ENCODE measurements around the gene PNPO.

DNA sequence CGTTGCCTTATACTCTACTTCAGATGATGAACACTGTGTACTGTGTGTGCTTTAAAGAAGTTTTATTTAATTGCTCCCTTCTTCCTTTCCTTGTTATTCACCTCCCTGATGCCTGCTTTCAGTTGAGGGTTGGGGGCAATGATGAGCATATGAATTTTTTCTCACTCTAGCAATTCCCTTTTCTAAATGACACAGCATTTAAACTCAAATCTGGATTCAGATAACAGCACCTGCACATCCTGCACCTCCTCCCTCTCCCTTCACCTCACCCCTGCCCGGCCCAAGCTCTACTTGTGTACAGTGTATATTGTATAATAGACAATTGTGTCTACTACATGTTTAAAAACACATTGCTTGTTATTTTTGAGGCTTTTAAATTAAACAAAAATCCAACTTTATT, 13.0 kb upstream of the PNPO start:
- TF ChIP-seq, protein P1, sequence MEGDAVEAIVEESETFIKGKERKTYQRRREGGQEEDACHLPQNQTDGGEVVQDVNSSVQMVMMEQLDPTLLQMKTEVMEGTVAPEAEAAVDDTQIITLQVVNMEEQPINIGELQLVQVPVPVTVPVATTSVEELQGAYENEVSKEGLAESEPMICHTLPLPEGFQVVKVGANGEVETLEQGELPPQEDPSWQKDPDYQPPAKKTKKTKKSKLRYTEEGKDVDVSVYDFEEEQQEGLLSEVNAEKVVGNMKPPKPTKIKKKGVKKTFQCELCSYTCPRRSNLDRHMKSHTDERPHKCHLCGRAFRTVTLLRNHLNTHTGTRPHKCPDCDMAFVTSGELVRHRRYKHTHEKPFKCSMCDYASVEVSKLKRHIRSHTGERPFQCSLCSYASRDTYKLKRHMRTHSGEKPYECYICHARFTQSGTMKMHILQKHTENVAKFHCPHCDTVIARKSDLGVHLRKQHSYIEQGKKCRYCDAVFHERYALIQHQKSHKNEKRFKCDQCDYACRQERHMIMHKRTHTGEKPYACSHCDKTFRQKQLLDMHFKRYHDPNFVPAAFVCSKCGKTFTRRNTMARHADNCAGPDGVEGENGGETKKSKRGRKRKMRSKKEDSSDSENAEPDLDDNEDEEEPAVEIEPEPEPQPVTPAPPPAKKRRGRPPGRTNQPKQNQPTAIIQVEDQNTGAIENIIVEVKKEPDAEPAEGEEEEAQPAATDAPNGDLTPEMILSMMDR (conservative IDR thresholded peaks at IDR 0.05; ENCODE audit: low read depth, low read length) = no peak
- no peak for TF ChIP-seq EZH2 (IDR thresholded peaks at IDR 0.05; ENCODE audit: borderline replicate concordance, low read depth, low read length, poor library complexity, severe bottlenecking)
